EH (cell line): ENCODE data around the gene COL13A1.

ENCODE experiments used
- DNase-seq: peaks from one replicate; pipeline ENCODE4 v3.0.0-alpha.2; 2015; ENCODE audit warnings: low read depth

COL13A1 gene

DNA sequence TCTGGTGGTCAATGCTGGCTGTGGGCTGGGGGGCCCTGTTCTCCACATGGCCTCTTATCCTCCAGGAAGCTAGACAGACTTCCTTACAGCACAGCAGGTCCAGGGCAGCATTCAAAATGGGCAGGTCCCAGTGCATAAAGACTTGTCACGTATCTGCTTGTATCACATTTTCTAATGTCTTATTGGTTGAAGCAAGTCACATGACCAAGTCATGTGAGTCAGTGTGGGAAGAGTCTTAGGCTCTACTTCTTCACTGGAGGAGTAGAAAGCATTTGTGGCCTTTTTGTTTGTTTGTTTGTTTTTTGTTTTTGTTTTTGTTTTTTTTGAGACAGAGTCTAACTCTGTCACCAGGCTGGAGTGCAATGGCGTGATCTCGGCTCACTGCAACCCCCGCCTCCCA lies 104.7 kb downstream of the COL13A1 start:
- DNase-seq = no peak

DNA sequence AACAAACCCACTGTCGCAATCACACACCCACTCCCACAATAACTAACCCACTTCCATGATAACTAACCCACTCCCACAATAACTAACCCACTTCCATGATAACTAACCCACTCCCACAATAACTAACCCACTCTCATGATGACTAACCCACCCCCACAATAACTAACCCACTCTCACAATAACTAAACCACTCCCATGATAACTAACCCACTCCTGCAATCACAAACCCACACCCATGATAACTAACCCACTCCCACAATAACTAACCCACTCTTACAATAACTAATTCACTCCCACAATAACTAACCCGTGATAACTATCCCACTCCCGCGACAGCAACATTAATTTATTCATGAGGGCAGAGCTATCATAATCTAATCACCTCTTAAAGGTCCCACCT lies 105.8 kb downstream of the COL13A1 start:
- DNase-seq = no peak

DNA sequence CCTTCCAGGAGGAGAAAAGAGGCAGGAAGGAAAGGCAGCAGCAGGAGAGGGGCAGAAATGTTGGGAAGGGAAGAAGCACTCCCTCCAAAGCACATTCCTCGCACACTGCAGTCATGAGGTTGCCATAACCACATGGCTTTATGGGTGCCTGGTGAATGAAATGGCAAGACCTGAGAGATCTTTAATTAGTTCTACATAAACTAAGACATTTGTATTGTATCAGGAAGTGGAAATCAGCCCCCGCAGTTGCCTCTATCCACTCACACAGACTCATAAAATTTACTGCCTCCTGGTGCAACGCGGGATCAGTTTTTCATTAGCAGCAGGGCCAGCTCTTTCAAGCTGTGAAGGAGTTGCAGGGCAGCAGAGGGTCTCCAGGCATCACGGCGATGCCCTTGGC lies 106.4 kb downstream of the COL13A1 start:
- peak; percentile 54 for DNase-seq

DNA sequence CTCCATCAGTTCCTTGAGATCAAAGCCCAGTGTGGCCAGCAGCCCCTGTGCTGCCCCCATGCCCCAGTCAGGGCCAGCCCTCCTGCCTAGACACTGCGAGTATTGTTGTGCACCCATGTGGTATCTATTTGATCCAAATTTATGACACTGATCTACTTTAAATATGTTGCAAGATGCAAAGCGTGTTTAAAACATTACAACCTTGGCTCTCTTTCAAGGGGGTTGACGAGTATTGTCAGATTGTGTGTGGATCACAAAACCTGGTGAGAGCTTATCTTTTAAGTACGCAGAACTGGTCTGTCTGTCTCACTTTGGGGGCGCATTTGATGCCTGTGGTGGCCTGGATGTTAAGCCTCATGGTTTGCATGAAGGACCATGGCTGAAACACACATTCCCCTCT lies 108.9 kb downstream of the COL13A1 start:
- DNase-seq = no peak

DNA sequence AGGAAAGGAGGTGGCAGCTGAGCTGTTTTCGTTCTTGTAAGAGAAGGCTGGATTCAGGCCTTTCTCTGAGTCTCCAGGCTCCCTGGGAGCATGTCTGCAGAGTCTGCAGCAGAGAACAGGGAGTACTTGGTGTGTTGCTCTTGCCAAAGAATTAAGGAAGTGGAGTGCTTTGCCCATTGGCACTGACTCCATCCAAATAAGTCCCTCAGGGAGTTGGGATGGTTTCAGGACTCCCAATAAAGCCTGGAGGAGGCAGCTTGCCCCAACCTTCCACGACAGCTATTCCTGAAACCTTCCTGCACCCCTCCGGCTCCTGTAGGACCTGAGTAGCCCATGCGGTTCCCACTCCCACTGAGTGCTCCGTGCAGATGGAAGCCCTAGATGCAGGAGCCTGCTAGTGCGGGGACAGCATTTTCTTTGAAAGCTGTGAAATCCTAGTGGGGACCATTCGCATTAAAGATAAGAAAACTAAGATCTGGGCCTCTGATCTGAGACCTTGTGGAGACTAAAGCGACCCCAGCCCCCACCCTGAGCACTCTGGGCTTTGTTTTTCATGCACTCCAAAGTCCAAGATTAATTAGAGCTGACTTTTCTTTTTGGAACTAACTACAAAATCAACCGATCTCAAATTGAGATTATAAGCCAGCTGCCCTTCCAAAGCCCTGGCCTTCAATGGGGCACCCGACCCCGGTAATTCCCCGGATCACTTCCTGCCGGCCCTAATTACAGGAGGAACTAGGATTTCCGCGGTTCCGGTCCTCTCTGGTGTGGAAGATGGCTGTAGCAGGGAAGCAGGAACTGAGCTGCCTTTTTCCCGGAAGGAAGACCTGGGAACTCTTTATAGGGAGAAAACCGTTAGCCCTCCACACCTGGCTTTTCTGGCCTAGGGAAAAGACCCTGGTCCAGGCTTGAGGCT lies 110.2 kb downstream of the COL13A1 start:
- DNase-seq = peak; percentile 27

DNA sequence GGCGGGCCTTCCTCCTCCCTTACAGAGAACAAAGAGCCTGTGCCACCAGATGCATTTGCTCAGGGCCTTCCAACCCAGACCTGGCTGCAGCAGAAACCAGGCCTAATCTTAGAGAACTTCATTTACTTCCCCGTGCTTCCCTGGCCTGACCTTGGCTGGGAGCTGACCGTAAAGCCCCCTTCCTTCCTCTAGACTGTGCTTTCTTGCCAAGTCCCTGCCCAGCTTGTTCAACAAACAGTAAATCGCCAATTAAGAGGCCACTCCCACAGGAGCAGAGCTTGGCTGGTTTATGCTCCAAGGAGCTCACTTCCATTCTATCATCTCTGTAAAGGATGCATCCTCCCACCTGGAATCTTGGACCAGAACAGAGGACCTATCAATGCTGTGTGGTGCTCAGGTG lies 110.9 kb downstream of the COL13A1 start:
- DNase-seq = peak; percentile 11

DNA sequence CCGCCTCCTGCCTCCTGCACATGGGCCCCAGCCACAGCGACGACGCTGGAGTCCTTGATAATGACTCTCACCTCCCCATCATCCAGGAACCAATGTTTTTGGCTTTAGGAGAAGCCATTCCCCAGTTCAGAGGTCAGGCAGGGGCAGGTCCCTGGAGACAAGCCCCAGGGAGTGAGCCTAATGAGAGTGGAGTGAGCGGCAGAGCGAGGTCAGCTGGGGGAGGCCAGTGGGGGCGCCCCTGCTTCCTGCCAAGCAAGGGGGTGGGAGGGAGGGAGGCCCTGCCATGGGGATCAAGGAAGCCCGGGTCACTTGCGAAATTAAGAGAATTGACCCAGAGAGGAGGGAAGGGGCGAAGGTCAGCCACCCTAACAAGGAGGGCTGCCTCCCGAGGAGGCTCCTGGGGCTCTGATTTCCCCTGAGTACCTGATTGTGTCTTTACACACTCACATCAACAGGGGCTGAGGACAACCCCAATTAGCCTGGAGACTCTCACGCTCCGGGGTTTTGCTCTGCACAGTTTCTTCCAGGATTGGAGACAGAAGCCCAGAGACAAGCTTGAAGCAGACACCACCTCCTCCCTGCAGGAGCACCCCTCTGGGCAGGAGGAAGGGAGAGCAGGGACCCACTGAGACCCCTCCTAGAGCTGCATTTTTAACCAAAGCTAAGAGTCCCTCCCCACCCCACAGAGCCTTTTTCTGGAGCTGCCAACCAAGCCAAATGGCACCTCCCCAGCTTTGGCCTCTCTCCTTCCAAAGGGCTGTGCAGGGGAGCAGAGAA lies 112.1 kb downstream of the COL13A1 start:
- DNase-seq = no peak

DNA sequence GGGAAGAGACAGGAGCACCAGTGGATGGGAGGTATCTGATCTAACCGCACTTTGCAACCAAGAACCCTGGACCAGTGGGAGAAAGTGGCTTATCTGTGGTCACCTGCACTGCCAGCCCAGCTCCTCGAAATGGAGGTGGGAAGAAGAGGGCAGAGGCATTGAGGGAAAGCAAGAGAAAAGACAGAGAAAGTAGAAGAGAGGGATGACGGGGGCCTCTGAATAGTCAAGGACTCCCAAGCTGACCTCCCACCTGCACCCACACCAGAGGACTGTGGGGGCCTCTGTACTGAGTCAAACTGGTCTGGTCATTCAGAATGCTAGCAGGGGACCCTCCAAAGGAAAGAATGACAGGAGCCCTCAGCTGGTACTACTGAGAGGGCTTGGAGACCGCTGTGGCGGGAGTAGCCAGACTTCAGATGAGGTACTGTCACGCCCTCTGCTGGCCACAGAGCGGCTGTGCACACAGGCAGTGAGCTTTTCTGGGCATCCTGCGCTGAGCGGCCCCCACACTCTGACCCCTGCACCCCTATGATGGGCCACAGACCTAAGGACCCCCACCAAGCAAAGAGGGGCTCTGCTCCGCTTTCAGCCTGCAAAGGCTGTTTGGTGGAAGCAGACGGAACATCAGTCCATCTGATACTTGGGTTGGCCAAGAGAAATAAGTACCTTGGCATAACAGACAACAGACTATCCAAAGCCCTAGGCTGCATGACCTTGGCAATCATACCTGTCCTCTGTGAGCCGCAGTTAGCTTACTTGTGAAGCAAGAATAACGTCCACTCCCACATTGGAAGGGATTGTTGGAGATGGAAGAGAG lies 112.9 kb downstream of the COL13A1 start:
- peak; percentile 73 for DNase-seq

DNA sequence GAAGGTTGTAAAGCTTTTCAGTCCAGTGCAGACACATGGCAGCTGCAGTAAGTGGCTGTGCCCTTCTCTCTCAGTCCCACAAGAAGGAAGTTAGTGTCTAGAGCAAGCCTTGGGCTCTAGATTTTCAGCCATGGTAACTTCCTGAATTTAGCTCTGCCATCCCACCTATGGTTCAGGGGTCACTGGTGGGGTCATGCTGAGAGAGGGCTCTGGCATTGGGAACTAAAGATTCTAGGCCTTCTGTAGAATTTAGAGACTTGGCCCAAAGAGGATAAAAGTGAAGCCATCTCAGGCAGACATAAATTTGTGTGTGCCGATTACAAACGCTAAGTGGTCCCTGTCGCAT lies 113.5 kb downstream of the COL13A1 start:
- no peak for DNase-seq

DNA sequence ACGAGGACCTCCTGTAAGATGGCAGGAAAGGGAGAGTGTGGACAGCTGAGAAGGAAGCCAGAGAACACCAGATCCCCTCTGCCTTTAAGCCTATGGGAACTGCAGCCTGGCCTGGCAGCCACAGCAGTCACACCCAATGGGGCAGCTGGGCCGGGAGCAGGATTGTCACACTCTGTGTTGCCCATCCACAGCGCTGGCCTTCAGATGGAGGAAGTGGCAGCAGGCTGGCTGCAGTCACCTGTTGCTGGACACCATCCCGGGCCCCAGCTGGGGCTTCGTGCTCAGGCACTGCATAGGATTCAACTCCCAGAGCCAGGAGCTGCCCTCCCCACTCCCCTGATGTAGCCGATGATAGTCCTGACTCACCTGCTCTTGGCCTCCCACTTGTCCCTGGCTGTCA lies 114.4 kb downstream of the COL13A1 start:
- DNase-seq = no peak

DNA sequence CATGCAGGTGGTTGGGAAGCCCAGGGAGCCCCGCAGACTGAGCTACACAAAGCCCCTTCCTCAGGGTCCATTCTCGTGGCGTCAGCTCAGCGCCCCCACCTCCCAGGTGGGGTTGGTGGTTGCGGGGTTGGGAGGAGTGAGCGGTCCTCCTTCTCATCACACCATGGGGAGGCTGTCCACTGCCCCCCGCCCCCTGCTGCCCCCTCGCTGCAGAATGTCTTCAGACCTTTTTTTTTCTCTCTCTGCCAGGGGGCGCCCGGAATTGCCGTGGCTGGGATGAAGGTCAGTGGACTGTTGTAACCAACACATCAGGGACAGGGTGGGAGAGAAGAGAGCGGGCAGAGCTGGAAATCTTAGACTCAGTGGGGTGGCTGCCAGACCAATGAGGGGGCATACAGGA lies 116.3 kb downstream of the COL13A1 start:
- no peak for DNase-seq

DNA sequence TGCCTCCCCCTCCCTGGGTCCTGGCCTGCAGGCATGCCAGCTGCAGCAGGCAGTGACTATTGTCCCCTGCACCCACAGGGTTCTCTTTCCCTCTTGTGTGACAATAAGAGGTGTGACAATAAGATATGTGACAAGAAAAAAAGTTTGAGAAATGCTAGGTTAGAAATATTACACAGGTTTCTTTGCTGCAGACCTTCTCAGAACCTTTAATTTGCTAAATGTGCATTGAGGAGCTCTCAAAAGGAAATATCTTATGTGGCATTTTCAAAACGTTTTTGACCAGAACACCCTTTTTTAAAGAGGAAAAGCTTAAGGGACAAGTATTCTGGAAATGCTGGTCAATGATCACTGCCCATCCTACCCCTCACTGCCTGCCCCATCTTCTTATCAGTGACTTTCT lies 117.5 kb downstream of the COL13A1 start:
- no peak for DNase-seq

DNA sequence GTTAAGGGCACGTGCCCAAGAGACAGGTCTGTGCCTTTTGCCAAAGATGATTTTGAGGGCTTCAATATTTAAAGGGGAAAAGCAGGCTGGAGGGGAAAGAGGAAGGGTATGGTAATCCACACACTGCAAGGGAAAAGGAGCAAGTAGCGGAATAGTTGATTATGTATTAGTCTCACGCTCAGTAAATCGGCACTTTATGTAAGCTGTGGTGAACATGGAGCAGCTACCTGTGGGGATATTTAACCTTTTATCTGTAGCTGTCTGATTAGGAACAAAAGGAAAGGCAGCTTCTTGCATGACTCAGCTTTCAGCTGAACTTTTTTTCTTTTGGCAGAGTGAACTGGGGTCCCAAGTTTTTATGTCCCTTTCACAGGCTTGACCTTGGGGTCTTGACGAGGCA lies 123.4 kb downstream of the COL13A1 start:
- DNase-seq = no peak

DNA sequence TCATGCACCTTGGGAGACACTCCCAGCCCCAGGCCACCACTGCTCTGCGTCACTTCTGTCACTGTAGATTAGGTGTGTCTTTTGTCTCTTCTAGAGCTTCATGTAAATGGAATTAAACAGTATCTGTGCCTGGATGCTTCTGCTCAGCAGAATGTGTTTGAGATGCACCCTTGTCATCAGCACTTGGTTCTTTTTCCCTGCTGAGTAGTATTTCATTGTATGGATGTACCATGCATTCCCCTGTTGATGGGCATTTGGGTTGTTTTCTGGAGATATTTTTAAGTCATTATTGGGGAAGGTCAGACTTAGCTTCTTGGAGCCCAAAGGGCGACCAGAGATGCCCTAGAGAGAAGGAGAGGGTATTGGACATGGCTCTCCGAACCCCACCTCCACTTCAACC lies 126.6 kb downstream of the COL13A1 start:
- no peak for DNase-seq

DNA sequence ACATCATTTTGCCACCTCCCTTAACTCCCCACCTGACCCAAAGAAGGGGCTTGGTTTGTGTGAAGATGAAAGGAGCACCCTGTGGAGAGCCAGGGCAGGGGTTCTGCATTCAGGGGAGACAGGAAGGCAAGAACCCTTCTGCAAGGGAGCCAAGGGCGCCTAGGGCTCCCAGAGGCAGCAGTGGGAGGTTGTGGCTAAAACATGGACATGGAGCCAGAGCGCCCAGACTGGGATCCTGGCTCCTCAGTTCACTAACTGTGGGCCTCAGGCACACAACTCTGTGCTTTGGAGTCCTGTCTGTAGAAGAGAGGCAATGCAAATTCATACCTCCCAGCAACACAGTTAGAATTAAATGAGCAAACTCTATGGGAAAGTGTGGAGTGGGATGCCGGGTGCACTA lies 127.9 kb downstream of the COL13A1 start:
- no peak for DNase-seq

DNA sequence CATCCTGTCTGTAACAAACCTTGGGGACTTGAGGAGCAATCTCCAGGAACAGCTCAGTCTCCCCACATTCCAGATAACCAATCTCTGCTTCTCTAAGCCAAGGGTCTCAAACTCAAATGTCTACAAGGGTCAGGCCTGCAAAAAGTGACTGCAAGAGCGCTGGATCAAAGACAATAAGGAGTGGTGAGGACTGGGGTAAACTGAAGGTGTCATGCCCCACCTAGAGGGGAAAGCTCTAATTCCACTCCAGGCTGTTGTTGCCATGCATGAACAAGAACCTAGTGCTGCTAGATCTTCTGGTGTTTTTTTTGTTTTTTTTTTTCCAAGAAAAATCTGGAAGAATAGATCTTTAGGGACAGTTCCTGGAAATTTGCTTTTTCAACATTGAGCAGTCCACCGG lies 133.1 kb downstream of the COL13A1 start:
- peak; percentile 8 for DNase-seq

DNA sequence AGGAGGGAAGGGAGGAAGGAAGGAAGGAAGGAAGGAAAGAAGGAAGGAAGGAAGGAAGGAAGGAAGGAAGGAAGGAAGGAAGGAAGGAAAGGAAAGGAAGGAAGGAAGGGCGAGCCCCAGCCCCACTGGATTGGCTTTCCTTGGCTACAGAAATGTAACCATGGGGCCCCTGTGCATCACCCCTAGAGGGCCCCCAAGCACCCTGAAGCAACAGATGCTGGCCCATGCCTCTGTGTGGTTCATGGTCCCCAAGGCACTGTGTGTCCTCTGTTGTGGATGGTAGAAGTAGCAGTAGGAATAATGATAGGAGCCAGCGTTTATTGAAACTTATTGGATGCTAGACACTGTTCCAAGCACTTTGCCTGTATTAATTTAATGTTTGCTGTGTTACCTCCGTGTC lies 134.4 kb downstream of the COL13A1 start:
- peak; percentile 12 for DNase-seq

DNA sequence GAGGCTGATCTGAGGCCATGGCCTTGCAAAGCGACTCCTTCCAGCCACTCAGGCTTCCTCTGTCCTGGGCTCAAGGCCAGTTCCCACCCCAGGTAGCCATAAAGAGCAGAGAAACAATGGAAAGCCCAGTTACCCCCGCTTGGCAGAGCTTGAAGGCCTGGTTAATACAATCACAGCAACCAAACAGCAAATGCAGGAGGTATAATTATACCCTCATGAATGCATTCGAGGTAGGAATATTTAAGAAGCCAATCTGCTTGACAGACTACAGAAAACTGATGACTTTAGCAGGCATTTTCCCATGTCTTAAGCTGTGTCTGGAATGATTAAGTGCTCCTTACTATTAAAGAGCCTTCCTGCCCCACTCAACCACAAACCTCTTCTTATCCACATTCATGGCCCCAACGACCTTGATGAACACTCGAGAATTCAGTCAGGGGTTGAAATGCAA lies 136.9 kb downstream of the COL13A1 start:
- no peak for DNase-seq

DNA sequence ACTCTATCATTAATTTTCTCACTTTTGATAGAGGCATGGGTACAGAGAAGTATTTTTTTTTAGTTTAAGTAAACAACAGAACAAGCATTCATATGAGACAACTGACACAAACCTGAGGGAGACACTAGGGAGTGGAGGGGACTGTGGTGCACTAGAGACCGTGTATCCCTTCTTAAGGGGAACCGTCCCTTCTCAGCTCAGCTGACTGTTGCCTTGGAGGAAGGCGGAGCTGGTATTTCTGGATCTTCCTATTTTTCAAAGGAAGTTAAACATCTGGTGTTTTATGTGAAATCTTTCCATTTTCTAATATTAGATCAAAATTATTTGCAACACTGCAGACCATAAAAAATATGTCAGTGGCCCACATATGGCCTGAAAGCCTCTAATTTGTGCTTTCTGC lies 137.4 kb downstream of the COL13A1 start:
- no peak for DNase-seq

DNA sequence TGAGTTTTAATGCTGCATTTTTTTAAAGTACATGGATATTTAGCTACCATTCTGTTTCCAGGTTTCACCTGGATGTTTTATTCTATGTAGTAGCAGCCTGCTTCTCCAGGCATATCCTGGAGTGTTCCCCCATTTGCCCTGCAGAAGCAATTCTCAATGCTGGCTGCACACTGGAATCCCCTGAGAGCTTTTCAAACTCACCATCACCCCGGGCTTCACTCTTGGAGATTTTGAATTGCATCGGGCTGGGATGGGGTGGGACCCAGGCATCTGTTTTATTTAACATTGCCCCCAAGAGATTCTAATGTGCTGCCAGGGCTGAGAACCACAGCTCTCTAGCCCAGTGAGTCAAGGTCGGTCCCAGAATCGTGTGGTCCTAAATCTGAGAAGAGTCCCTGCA lies 137.8 kb downstream of the COL13A1 start:
- no peak for DNase-seq

DNA sequence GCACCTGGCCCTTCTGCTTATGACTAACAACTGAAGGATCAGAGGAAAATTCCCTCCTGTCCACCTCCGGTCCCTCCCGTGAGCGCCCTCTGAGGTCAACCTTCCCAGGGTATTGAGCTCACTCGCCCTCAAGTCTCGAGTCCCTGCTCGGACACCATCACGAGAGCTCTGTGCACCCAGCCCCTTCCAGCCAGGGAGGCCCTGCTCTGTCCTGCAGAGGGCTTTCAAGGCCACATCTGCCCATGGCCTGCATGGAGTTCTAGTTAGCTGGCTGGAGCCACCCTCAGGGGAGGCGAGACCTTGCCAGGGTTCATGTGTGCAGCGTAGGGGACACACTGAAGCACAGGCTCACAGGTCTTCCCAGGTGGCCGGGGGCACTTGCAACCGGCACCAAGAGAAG lies 140.0 kb downstream of the COL13A1 start:
- no peak for DNase-seq

DNA sequence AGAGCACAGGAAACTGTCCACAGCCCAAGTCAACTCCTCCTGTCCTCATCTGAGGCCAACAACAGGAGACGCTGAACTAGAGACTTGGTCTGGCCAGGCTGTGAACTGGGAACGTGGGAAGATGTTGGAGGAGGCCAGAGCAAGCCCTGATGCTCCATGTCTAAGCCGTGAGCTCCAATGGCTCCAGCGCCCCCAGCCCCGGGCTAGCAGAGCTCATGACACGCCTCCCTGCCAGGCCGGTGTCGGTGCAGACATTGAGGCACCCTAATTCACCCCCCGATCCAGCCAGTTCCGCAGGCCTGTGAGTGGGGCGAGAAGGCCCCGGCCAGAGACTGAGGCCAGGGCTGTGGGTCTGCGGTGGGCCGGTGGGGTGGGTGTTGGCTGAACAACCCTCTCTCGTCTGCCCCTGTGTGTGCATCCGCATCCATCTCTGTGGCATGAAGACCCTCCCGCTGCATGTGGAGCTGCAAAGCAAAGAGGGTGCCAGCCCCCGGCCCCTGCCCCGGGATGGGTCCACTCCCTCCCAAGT lies 141.7 kb downstream of the COL13A1 start:
- no peak for DNase-seq
